Measurements from ENCODE around the gene DGKH.
"Not testable (repeated sequence)": the region's sequence is repeated elsewhere in the genome, so short reads cannot be mapped to it uniquely, and the experiment has no call there.

DNA sequence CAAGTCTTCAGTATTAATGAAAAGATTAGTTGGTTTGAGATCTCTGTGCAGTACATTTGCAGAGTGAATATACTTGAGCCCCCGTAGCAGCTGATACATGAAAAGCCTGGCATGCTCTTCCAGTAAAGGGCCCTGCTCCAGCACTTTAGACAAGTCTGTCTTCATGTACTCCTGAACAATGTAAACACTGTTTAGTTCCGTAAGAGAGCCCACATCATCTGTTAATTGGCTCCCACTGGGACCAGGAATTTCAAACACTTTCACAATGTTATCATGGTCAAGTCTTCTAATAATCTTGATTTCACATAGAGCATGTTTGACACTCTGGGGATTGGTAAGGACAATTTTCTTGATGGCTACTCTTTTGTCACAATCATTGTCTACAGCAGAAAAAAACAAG, 22.2 kb downstream of the DGKH start:
- TF ChIP-seq, protein P1, sequence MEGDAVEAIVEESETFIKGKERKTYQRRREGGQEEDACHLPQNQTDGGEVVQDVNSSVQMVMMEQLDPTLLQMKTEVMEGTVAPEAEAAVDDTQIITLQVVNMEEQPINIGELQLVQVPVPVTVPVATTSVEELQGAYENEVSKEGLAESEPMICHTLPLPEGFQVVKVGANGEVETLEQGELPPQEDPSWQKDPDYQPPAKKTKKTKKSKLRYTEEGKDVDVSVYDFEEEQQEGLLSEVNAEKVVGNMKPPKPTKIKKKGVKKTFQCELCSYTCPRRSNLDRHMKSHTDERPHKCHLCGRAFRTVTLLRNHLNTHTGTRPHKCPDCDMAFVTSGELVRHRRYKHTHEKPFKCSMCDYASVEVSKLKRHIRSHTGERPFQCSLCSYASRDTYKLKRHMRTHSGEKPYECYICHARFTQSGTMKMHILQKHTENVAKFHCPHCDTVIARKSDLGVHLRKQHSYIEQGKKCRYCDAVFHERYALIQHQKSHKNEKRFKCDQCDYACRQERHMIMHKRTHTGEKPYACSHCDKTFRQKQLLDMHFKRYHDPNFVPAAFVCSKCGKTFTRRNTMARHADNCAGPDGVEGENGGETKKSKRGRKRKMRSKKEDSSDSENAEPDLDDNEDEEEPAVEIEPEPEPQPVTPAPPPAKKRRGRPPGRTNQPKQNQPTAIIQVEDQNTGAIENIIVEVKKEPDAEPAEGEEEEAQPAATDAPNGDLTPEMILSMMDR (IDR thresholded peaks at IDR 0.05 in 2 of 3, conservative IDR thresholded peaks at IDR 0.05 in 1 of 3; ENCODE audit: borderline replicate concordance in 1 of 3, insufficient read depth in 1 of 3, low read depth in 2 of 3, low read length in 2 of 3): not testable (repeated sequence)
- not testable (repeated sequence) for TF ChIP-seq EZH2phosphoT487 (IDR thresholded peaks at IDR 0.05; ENCODE audit: borderline replicate concordance); POLR2A (IDR thresholded peaks at IDR 0.05; ENCODE audit: borderline replicate concordance, extremely low read depth, insufficient read depth, insufficient read length); POLR2AphosphoS5 (IDR thresholded peaks at IDR 0.05; ENCODE audit: low read depth, low read length); EZH2 (IDR thresholded peaks at IDR 0.05); JUND (IDR thresholded peaks at IDR 0.05); TCF7L2 (IDR thresholded peaks at IDR 0.05; ENCODE audit: borderline replicate concordance, extremely low read depth, insufficient read depth, insufficient read length); ELF1 (IDR thresholded peaks at IDR 0.05; ENCODE audit: borderline replicate concordance, low read depth); ZNF274 (IDR thresholded peaks at IDR 0.05; ENCODE audit: low read depth, low read length)
- TF ChIP-seq, protein P2, sequence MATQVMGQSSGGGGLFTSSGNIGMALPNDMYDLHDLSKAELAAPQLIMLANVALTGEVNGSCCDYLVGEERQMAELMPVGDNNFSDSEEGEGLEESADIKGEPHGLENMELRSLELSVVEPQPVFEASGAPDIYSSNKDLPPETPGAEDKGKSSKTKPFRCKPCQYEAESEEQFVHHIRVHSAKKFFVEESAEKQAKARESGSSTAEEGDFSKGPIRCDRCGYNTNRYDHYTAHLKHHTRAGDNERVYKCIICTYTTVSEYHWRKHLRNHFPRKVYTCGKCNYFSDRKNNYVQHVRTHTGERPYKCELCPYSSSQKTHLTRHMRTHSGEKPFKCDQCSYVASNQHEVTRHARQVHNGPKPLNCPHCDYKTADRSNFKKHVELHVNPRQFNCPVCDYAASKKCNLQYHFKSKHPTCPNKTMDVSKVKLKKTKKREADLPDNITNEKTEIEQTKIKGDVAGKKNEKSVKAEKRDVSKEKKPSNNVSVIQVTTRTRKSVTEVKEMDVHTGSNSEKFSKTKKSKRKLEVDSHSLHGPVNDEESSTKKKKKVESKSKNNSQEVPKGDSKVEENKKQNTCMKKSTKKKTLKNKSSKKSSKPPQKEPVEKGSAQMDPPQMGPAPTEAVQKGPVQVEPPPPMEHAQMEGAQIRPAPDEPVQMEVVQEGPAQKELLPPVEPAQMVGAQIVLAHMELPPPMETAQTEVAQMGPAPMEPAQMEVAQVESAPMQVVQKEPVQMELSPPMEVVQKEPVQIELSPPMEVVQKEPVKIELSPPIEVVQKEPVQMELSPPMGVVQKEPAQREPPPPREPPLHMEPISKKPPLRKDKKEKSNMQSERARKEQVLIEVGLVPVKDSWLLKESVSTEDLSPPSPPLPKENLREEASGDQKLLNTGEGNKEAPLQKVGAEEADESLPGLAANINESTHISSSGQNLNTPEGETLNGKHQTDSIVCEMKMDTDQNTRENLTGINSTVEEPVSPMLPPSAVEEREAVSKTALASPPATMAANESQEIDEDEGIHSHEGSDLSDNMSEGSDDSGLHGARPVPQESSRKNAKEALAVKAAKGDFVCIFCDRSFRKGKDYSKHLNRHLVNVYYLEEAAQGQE (IDR thresholded peaks at IDR 0.05; ENCODE audit: low read depth): not testable (repeated sequence)
- TF ChIP-seq, protein P3, sequence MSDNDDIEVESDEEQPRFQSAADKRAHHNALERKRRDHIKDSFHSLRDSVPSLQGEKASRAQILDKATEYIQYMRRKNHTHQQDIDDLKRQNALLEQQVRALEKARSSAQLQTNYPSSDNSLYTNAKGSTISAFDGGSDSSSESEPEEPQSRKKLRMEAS (IDR thresholded peaks at IDR 0.05): not testable (repeated sequence)
- TF ChIP-seq, protein P4, sequence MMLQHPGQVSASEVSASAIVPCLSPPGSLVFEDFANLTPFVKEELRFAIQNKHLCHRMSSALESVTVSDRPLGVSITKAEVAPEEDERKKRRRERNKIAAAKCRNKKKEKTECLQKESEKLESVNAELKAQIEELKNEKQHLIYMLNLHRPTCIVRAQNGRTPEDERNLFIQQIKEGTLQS (IDR thresholded peaks at IDR 0.05): not testable (repeated sequence)

Measured in HCT116 (cell line).